HG03521 (cell line): ENCODE data around the gene ANKRD36B.
"Not testable (repeated sequence)": the region's sequence is repeated elsewhere in the genome, so short reads cannot be mapped to it uniquely, and the experiment has no call there.

Experiments
- ATAC-seq: cut with Tn5 transposase; IDR thresholded peaks from one replicate; pipeline ENCODE4 v1.9.1; 2021; ENCODE audit warnings: mild to moderate bottlenecking, moderate library complexity; ENCODE audit not compliant: unreplicated experiment

ANKRD36B gene

GRCh38 chr2:97550498-97550897 lies 39.2 kb downstream of the ANKRD36B start:
- ATAC-seq: not testable (repeated sequence)

DNA sequence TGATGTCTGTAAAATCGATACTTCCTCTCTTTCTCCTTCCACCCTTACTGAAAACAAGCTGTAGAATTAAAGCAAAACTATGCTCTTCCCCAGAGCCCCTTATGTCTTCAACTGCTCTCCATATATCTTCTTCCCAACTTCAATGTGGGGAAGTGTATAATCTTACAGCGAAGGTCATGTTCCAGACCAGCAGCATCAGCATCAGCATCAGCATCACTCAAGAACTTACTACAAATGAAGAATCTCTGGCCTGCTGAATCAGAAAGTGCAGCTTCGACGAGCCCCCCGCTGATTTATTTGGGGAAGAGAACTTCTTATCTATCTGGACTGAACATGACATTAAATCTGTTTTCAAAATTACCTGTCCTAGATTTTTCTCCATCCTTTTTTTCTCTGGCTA lies 40.6 kb downstream of the ANKRD36B start:
- not testable (repeated sequence) for ATAC-seq

- not testable (repeated sequence) for ATAC-seq
These were observed 41.1 kb downstream of the ANKRD36B start for GRCh38 chr2:97548536-97548935.

- ATAC-seq: no peak
These were observed 43.0 kb downstream of the ANKRD36B start for GRCh38 chr2:97546711-97547110.

- not testable (repeated sequence) for ATAC-seq
These were observed 44.8 kb downstream of the ANKRD36B start for GRCh38 chr2:97544911-97545310.

GRCh38 chr2:97525904-97526303 lies 63.8 kb downstream of the ANKRD36B start:
- not testable (repeated sequence) for ATAC-seq

GRCh38 chr2:97523816-97524215 lies 65.9 kb downstream of the ANKRD36B start:
- ATAC-seq: not testable (repeated sequence)

DNA sequence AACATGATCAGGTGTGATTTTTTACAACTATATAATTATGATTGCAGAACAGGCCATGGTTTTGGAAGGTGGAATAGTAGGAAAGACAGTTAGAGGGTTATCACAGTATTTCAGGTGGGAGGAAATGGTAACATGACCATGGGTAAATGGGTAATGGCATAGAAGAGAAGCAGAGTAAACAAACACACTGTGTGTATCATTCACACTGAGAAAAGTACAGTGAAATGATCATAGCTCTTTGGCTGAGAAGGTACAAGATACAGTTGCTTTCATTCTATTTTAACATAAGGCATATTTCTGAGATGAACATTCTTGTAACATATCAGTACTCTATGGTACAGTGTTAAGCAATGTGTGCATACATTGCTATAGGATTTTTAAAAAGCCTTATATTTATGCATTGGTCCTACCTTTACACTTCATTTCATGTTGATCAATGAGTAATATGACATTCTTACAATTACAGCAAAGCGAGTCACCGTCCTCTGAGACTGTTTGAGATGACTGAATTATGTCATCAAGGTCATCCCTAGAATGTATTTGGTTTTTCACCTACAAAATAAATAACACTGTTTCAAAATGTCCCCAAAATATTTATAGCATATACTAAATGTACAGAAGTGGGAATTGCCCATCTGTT lies 66.6 kb downstream of the ANKRD36B start:
- ATAC-seq: not testable (repeated sequence)

DNA sequence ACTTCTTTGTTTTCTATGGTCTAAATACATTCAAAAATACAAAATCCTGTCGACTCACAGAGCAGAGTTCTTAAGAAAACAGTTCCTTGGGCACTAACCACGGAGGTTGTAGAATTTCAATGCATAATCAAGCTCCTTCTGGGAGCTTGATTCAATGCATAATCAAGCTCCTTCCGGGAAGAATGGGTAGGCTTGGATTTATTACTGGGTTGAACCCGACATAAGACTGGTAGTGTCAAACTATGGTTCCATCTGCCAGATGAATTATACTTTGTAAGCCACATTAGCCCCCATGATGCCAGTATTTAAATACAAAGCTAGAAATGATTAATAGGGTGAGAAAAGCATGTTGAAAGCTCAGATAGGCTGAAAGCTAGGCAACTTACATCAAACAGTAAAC lies 94.0 kb downstream of the ANKRD36B start:
- ATAC-seq: not testable (repeated sequence)

DNA sequence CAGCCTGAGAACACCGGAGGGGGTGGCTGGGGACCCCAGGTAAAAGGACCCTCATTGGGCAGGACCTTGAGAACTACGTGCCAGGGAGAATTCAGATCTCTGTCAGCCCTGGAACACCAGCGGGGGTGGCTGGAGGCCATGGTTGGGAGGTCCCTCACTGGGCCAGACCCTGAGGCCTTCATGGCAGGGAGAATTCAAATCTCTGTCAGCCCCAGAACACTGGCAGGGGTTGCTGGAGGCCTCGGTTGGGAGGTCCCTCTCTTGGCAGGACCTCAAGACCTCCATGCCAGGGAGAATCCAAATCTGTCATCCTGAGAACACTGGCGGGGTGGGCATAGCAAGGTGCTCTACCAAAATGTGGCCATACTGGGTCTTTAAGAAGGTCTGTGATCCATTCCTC lies 99.5 kb downstream of the ANKRD36B start:
- not testable (repeated sequence) for ATAC-seq
